ENCODE measurements around the gene BRICD5. TPM values are rescaled to one million over a fixed set of nuclear protein-coding genes. Genes with fewer than 3 reads are reported as not detected.
A peak's percentile ranks its signal among the peaks of the same experiment; 100 is the strongest.
"Not testable (repeated sequence)": the region's sequence is repeated elsewhere in the genome, so short reads cannot be mapped to it uniquely, and the experiment has no call there.

Gene BRICD5
- total RNA-seq, result 1 to 10 TPM in 7 of 9 donors, under 1 TPM in 2; 0.36 to 6.4 (median 2.7) TPM
- polyA plus RNA-seq, result 10 to 100 TPM in 1 of 3 donors, 1 to 10 TPM in 1, under 1 TPM in 1; 0.60 to 57.4 (median 8.9) TPM
- long read RNA-seq, donor 1, result 0 reads
- long read RNA-seq, donor 2, result 0 reads
- long read RNA-seq, donor 3, partial matches to known transcripts, result 26 of 31 reads
- long read RNA-seq, donor 3, other reads (novel, unspliced or antisense), result 5 of 31 reads
- long read RNA-seq, donor 4, partial matches to known transcripts, result 1 of 2 reads
- long read RNA-seq, donor 4, other reads (novel, unspliced or antisense), result 1 of 2 reads
- long read RNA-seq, donor 5, partial matches to known transcripts, result 6 of 21 reads
- long read RNA-seq, donor 5, other reads (novel, unspliced or antisense), result 14 of 21 reads
- long read RNA-seq, donor 6, partial matches to known transcripts, result 0 of 1 reads
- long read RNA-seq, donor 6, other reads (novel, unspliced or antisense), result 1 of 1 reads
- long read RNA-seq, donor 7, result 0 reads
- long read RNA-seq, donor 8, partial matches to known transcripts, result 0 of 2 reads
- long read RNA-seq, donor 8, other reads (novel, unspliced or antisense), result 0 of 2 reads
- long read RNA-seq, donor 9, result 0 reads
- long read RNA-seq, donor 10, partial matches to known transcripts, result 0 of 1 reads
- long read RNA-seq, donor 10, other reads (novel, unspliced or antisense), result 0 of 1 reads

DNA sequence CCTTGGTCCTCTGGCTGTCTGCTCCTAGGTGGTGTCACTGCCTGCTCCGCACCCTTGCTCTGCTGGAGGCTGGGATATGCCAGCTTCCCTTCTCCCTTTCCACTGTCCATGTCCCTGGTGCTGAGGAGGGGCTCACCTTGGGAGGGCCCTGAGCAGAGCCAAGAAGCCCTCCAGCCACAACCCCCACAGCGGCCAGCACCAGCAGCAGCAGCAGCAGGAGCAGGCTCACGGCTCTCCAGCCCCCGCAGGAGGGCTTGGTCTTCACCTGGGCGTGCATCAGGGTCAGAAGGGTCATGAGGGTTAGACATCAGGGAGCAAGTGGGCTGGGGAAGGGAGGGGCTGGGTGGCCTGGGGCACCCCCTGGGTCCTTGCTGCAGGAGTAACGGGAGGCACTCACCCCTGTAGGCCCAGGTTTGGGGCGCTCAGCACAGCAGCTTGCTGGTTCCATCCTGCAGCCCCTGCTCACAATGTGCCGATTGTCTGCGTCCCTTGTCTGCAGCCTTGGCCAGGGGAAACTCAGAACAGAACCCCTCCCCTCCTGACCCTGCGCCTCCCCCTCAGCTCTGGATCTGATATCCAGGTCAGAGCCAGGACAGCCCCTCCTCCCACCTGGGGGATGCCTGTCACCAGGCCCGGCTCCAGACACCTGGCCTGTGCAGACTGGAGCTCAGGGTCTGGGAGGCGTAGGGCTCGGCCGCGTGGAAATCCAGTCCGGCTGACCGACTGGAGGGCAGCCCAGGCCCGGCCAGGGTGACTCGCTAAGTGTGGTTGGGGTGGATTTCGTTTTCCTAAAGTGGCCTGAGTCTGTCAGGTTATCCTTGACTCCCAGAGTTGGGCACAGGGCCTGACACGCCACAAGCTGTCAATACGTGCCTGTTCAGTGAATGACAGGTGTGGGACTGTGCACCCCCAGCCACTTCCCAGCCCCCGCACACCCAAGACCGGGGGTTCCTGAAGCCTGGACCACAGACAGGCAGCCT, at the start of gene BRICD5:
BRICD5 (minus strand) TSS at position 478 of the 980 bp plus-strand sequence; CDS start at position 448, 30 bp downstream.
- peaks cover 0 to 35% of the 10 kb centered on the region in 2 donors for H3K36me3 ChIP-seq (replicated peaks in 1 of 2)
- no peak for DNase-seq
- H3K27ac ChIP-seq, result peak within 1 kb of the TSS in 2 of 5 donors; percentile 42 to 72
- no peaks in the 10 kb centered on the region for H3K27me3 ChIP-seq
- no peaks in the 10 kb centered on the region for H3K9me3 ChIP-seq (replicated peaks in 1 of 3)
- H3K4me1 ChIP-seq (replicated peaks in 1 of 2), result peaks cover 24 to 40% of the 10 kb centered on the region in 2 donors
- no peak within 1 kb of the TSS for H3K4me3 ChIP-seq
- WGBS, 4 donors, result 38 to 85% (median 69%) methylated on average over 5 to 24 of the region's 24 CpGs
- intact Hi-C loops (cut with DNase I), result no loop called here
- no peak for TF ChIP-seq POLR2A (IDR thresholded peaks at IDR 0.05)
- TF ChIP-seq, protein P1, sequence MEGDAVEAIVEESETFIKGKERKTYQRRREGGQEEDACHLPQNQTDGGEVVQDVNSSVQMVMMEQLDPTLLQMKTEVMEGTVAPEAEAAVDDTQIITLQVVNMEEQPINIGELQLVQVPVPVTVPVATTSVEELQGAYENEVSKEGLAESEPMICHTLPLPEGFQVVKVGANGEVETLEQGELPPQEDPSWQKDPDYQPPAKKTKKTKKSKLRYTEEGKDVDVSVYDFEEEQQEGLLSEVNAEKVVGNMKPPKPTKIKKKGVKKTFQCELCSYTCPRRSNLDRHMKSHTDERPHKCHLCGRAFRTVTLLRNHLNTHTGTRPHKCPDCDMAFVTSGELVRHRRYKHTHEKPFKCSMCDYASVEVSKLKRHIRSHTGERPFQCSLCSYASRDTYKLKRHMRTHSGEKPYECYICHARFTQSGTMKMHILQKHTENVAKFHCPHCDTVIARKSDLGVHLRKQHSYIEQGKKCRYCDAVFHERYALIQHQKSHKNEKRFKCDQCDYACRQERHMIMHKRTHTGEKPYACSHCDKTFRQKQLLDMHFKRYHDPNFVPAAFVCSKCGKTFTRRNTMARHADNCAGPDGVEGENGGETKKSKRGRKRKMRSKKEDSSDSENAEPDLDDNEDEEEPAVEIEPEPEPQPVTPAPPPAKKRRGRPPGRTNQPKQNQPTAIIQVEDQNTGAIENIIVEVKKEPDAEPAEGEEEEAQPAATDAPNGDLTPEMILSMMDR (IDR thresholded peaks at IDR 0.05), result no peak

DNA sequence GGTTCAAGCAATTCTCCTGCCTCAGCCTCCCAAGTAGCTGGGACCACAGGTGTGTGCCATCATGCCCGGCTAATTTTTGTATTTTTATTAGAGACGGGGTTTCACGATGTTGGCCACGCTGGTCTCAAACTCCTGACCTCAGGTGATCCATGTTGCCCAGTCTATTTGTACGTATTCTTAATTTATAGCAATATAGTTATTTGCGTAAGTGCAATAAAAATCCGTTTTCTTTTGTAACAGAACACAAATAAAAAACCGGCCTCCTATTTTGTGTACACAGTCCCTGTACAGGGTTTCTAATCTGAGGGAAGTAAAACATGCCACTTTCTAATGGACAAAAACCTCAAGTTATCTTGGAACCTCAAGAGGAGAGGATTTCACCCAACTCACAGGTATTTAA, 49.6 kb upstream of the BRICD5 start:
- H3K9me3 ChIP-seq (replicated peaks in 1 of 3), result no peaks in the 10 kb centered on the region
- no peak overlapping the region for H3K4me3 ChIP-seq
- H3K27ac ChIP-seq, result no peak overlapping the region
- DNase-seq, result no peak
- no peaks in the 10 kb centered on the region for H3K27me3 ChIP-seq
- TF ChIP-seq, protein P1 (IDR thresholded peaks at IDR 0.05), result no peak
- no peak for TF ChIP-seq POLR2A (IDR thresholded peaks at IDR 0.05)
- H3K4me1 ChIP-seq (replicated peaks in 1 of 2), result peaks cover 0 to 4% of the 10 kb centered on the region in 2 donors
- WGBS, 4 donors, result 93 to 98% (median 96%) methylated on average over 8 of the region's 8 CpGs
- H3K36me3 ChIP-seq (replicated peaks in 1 of 2), result peaks cover 0 to 91% of the 10 kb centered on the region in 2 donors
- intact Hi-C loops (cut with DNase I), result no loop called here

DNA sequence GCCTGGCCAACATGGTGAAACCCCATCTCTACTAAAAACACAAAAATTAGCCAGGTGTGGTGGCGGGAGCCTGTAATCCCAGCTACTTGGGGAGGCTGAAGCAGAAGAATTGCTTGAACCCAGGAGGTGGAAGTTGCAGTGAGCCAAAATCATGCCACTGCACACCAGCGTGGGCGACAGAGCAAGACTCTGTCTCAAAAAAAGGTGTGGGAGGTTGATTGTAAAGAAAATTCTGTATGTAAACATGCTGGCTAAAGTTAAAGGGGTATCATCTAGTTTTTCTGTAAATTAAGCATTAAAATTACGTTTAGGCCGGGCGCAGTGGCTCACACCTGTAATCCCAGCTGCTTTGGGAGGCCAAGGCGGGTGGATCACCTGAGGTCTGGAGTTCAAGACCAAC, 47.9 kb upstream of the BRICD5 start:
- 95 to 96% (median 95%) methylated on average over 7 of the region's 7 CpGs for WGBS, 4 donors
- not testable (repeated sequence) for H3K27ac ChIP-seq; H3K4me1 ChIP-seq (replicated peaks in 1 of 2); H3K4me3 ChIP-seq; H3K27me3 ChIP-seq; H3K9me3 ChIP-seq (replicated peaks in 1 of 3); DNase-seq
- intact Hi-C loops (cut with DNase I), result loop anchor here in 1 of 2 donors (10.0 kb wide), 1 partner anchor 94 kb away; no protein-coding TSS in a partner anchor
- H3K36me3 ChIP-seq (replicated peaks in 1 of 2), result peaks cover 0 to 98% of the 10 kb centered on the region in 2 donors

DNA sequence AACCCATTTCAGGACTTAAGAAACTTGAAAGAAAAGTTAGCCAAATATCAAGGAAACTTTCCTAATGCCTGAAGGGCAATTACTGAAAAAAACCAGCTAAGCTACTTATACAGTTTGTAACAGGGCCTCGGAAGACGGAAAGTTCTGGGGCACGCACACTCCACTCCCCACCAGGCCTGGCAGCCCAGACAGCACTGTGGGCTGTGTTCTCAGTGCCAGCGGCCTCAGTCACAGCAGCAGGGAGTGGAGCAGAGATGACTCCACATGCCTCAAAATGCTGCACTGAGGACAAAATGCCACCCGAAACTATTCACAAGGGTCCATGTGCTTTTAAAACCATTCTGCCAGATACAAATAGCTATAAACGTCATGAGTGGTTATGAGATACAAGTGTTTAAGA, 47.1 kb upstream of the BRICD5 start:
- Histone ChIP-seq H3K27me3 (no peaks in the 10 kb centered on the region), H3K9me3 (replicated peaks in 1 of 3) (no peaks in the 10 kb centered on the region), H3K4me1 (replicated peaks in 1 of 2) (peaks cover 0 to under 1% of the 10 kb centered on the region in 2 donors), H3K27ac (no peak overlapping the region), H3K4me3 (no peak overlapping the region), H3K36me3 (replicated peaks in 1 of 2) (peaks cover 0 to 98% of the 10 kb centered on the region in 2 donors)
- TF ChIP-seq POLR2A (IDR thresholded peaks at IDR 0.05), result no peak
- TF ChIP-seq, protein P1 (IDR thresholded peaks at IDR 0.05), result no peak
- intact Hi-C loops (cut with DNase I), result loop anchor here in 1 of 2 donors (10.0 kb wide), 1 partner anchor 93 kb away; no protein-coding TSS in a partner anchor
- DNase-seq, result no peak
- 91 to 95% (median 92%) methylated on average over 6 of the region's 6 CpGs for WGBS, 4 donors
